GM18502 (cell line): ENCODE data around the gene ULK3.
A peak's percentile ranks its signal among the peaks of the same experiment; 100 is the strongest.

Experiments used
- ATAC-seq: cut with Tn5 transposase; IDR thresholded peaks from one replicate; pipeline ENCODE4 v1.9.1; 2021; ENCODE audit warnings: mild to moderate bottlenecking; ENCODE audit not compliant: unreplicated experiment, poor library complexity

The ULK3 gene

GRCh38 chr15:74825866-74826265 lies 17.1 kb downstream of the ULK3 start:
- ATAC-seq, result no peak

GRCh38 chr15:74824976-74825375 lies 18.0 kb downstream of the ULK3 start:
- no peak for ATAC-seq

DNA sequence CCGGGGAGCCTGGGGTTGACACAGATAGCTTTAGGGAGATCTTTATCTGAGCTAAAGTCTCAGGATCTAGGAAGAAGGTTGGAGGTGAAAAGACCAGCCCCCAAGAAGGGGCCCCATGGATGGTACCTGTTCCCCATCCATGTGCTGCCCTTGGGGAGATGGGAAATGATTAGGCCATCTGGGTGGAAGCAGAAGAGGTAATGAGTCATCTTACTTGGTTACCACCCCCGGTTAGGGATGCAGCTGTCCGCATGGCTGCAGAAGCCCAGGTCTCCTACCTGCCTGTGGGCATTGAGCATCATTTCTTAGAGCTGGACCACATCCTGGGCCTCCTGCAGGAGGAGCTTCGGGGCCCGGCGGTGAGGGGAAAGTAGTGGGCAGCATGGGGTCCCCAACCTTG lies 19.6 kb downstream of the ULK3 start:
- ATAC-seq, result no peak

- no peak for ATAC-seq
These were observed 20.7 kb downstream of the ULK3 start for GRCh38 chr15:74822233-74822632.

- ATAC-seq, result no peak
These were observed 21.2 kb downstream of the ULK3 start for GRCh38 chr15:74821790-74822158.

- ATAC-seq, result peak; percentile 68
These were observed 21.7 kb downstream of the ULK3 start for GRCh38 chr15:74821091-74821789.

DNA sequence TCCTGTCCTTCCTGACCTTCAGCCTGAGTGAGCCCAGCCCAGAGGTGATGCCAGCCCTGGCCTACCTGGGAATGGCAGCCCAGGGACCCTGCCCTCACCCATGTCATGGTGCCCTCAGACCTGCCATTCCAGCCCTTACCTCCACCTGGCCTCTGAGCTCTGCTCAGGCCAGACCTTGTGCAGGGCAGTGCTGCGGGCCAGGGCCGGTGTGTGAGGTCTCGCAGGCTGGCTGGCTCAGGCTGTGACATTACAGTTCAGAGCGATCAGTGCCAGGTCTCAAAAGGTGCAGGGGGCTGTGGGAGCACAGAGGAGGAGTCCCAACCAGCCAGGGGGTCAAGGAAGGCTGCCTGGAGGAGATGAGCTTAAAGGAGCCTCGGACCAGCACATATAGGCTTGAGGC lies 22.9 kb downstream of the ULK3 start:
- ATAC-seq, result no peak

DNA sequence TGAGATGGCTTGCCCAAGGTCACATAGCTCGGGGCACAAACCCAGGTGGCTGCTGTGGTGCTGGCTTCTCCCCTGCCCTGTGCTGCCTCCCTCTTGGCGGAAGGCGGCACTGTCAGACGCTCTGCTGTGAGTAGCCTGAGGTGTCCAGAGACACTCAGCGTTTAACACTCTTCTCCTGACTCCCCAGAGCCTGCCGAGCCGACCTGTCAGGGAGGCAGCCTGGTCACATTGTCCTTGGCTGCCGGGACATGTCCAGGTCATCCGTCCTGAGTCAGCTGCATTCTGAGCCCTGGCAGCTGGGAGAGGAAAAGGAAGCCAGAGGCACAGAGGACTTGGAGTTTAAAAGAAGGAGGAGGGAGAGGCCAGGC lies 25.6 kb downstream of the ULK3 start:
- no peak for ATAC-seq

DNA sequence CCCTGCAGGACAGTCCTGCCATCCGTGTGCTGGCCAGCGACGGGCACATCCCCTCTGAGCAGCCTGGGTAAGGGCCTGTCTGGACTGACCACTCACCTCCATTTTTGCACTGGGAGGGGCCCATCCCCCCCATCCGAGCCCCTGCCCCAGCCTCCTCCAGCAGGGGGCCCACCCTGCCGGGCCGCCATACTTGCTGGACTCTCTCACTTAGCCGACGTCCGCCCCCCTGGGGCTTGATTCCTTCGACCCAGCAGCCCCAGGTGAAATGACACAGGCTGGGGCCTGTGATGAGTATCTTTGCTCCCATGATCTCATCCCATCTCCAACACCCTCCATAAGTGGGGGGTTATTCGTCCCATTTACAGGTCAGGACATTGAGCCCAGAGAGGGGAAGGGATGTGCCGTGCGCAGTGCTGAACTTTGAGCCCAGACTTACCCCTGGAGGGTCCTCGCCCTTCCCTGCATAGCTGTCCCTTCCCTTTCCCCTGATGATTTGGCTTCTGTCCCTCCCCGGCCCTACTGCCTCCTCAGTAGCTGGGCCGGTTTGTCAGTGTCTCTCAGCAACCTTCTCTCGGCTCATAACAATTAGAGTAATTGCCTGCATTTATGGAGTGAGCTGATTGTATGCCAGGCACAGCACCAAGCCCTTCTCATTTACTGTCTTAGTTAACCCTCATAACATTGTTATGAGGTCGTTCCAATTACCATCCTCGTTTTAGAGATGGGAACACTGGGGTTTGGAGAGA lies 26.2 kb downstream of the ULK3 start:
- no peak for ATAC-seq

DNA sequence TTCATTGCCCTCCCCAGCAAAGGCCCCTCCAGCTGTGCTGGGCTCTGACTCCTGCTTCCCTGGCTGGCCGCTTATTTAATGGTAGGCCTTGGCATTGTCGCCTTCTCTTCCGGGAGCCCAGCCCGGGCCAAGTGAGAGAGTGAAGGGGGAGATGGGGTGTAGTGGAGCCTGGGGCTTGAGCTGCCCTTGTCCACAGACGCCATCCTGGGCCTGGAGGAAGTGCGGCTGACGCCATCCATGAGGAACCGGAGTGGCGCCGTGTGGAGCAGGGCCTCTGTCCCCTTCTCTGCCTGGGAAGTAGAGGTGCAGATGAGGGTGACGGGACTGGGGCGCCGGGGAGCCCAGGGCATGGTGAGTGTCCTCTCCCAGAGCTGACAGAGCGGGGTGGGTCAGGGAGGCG lies 27.0 kb downstream of the ULK3 start:
- no peak for ATAC-seq

- ATAC-seq, result no peak
These were observed 27.6 kb downstream of the ULK3 start for GRCh38 chr15:74815121-74815934.

DNA sequence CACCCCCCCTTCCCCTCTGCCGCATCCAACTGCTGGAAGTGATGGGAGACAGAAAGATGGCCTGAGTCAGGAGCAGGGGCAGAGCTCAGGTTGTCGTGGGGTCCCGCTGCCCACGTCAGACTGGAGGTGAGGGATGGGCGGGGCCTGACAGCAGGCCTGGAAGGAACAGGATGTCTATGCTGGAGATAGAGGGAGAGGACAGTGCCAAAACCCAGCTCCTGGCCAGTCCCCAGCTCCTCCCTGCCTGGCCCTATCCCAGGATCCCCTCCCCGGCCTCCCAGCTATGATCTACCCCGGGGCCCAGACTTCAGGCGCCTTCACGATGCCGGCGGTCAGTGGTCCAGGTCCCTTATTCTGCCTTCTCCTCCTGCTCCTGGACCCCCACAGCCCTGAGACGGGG lies 30.4 kb downstream of the ULK3 start, which contains the start of gene LMAN1L:
TSS of gene LMAN1L (plus strand) at position 303 of the 400 bp plus-strand sequence. CDS start at position 323, 20 bp downstream.
- no peak for ATAC-seq

GRCh38 chr15:74809956-74810355 lies 33.0 kb downstream of the ULK3 start:
- ATAC-seq, result no peak

DNA sequence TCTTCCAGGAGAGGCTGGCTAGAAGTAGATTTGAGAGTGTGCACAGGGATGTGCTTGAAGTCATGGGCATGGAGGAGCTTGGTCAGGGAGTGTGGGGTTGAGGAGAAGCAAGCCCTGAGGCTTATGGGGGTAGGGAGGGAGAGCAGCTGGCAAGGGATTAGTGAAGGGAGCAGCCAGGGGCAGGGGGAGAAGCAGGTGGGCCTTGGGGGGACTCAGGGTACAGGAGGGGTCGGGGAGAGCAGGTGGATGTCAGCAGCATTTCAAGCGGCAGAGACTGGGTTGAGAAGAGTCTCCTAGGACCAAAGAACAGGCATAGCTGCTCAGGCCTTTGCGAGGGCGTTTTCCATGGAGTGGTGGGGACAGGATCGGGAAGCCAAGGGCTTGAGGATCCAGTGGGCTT lies 33.7 kb downstream of the ULK3 start:
- ATAC-seq, result no peak

DNA sequence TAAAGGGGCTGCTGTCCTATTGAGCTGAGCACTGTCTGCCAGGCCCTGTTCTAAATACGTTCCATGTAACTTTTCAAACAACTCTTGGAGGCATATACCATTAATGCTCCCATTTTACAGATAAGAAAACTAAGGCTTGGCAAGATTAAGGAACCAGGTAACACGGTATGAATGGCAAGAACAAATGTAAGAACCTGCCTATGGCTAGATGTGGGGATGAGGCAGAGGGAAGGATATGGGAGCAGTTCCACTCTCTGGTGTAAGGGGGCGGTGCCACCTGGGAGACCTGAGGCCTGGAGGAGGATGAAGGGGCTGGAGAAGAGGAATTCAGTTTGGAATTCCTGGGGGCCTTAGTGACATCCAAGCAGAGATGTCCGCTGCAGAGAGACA lies 34.1 kb downstream of the ULK3 start:
- no peak for ATAC-seq

GRCh38 chr15:74808078-74808839 lies 34.7 kb downstream of the ULK3 start:
- no peak for ATAC-seq

GRCh38 chr15:74807282-74807681 lies 35.7 kb downstream of the ULK3 start:
- ATAC-seq, result no peak

GRCh38 chr15:74804935-74805334 lies 38.0 kb downstream of the ULK3 start:
- ATAC-seq, result no peak

- no peak for ATAC-seq
These were observed 40.0 kb downstream of the ULK3 start for GRCh38 chr15:74802862-74803447.

GRCh38 chr15:74802290-74802689 lies 40.7 kb downstream of the ULK3 start:
- no peak for ATAC-seq
